ENCODE measurements around the gene PHF21B.
A peak's percentile ranks its signal among the peaks of the same experiment; 100 is the strongest.
"Not testable (repeated sequence)": the region's sequence is repeated elsewhere in the genome, so short reads cannot be mapped to it uniquely, and the experiment has no call there.

Gene PHF21B

GRCh38 chr22:44924710-44925109 lies 85.1 kb downstream of the PHF21B start:
- no peak for TF ChIP-seq CTCF (IDR thresholded peaks at IDR 0.05)
- no peak overlapping the region for H3K27ac ChIP-seq
- no peak for DNase-seq (ENCODE audit: low spot score)
- no peak overlapping the region for H3K4me3 ChIP-seq

GRCh38 chr22:44924098-44924497 lies 85.7 kb downstream of the PHF21B start:
- Histone ChIP-seq H3K27ac (no peak overlapping the region), H3K4me3 (no peak overlapping the region)
- no peak for DNase-seq (ENCODE audit: low spot score)
- TF ChIP-seq CTCF (IDR thresholded peaks at IDR 0.05): no peak

- not testable (repeated sequence) for H3K4me3 ChIP-seq; DNase-seq (ENCODE audit: low spot score)
Observed at GRCh38 chr22:44921766-44922165, 88.0 kb downstream of the PHF21B start.

GRCh38 chr22:44920183-44920582 lies 89.6 kb downstream of the PHF21B start:
- TF ChIP-seq CTCF (IDR thresholded peaks at IDR 0.05): no peak
- DNase-seq (ENCODE audit: low spot score): peak; percentile 14
- no peak overlapping the region for H3K27ac ChIP-seq
- no peak overlapping the region for H3K4me3 ChIP-seq

More at GRCh38 chr22:44921766-44922165, 88.0 kb downstream of the PHF21B start:
- H3K27ac ChIP-seq: not testable (repeated sequence)

GRCh38 chr22:44919691-44920090 lies 90.1 kb downstream of the PHF21B start:
- no peak for TF ChIP-seq CTCF (IDR thresholded peaks at IDR 0.05)
- H3K27ac ChIP-seq: no peak overlapping the region
- no peak overlapping the region for H3K4me3 ChIP-seq
- peak; percentile 55 for DNase-seq (ENCODE audit: low spot score)

GRCh38 chr22:44918925-44919392 lies 90.8 kb downstream of the PHF21B start:
- peak; percentile 61 for DNase-seq (ENCODE audit: low spot score)
- Histone ChIP-seq H3K27ac (no peak overlapping the region), H3K4me3 (no peak overlapping the region)
- no peak for TF ChIP-seq CTCF (IDR thresholded peaks at IDR 0.05)

GRCh38 chr22:44918166-44918924 lies 91.5 kb downstream of the PHF21B start:
- Histone ChIP-seq H3K4me3 (no peak overlapping the region), H3K27ac (no peak overlapping the region)
- DNase-seq (ENCODE audit: low spot score): peak; percentile 60
- TF ChIP-seq CTCF (IDR thresholded peaks at IDR 0.05): no peak

Data from coronary artery (tissue), 2 donors.